ENCODE data around the gene CEBPG.

Gene CEBPG

DNA sequence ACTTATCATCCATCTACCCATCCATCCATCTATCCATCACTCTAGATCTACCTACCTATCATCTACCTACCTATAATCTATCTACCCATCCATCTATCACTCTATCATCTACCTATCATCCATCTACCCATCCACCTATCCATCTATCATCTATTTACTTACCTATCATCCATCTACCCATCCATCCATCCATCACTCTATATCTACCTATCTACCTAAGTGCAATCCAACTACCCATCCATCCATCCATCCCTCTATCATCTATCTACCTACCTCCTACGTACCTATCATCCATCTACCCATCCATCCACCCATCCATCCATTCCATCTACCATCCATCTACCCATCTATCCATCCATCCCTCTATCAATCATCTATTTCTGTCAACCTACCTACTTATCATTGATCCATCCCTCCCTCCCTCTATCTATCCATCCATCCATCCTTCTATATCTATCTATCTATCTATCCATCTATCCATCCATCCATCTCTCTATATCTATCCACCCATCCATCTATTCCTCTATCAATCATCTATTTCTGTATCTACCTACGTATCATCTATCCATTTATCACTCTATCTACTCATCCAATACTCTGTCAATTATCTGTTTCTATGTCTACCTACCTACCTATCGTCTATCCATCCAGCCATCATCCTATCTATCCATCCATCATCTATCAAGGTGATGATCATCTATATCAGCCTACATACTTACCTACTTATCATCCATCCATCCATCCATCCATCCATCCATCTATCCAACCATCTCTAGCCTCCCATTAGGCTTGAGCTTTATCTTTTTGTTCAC, 49.1 kb downstream of the CEBPG start:
- DNase-seq, result no peak

DNA sequence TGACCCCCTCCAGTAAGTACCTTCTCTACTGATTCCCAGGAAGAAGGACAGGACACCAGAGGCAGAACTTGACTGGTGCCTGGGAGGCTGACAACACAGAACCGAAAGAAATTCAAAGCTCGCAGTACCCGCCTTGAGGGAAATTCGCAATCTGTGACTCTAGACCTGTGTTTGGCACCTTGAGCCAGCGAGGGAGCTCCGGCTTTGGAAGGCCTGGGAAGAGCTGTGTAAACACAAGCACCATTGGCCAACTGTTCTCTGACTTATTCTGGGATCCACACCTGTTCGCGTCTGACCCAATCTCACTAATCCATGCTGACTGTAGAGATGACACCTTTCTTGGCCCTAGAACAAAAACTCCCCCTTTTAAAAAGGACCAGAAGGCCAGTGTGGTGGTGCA, 50.7 kb downstream of the CEBPG start:
- no peak for DNase-seq

DNA sequence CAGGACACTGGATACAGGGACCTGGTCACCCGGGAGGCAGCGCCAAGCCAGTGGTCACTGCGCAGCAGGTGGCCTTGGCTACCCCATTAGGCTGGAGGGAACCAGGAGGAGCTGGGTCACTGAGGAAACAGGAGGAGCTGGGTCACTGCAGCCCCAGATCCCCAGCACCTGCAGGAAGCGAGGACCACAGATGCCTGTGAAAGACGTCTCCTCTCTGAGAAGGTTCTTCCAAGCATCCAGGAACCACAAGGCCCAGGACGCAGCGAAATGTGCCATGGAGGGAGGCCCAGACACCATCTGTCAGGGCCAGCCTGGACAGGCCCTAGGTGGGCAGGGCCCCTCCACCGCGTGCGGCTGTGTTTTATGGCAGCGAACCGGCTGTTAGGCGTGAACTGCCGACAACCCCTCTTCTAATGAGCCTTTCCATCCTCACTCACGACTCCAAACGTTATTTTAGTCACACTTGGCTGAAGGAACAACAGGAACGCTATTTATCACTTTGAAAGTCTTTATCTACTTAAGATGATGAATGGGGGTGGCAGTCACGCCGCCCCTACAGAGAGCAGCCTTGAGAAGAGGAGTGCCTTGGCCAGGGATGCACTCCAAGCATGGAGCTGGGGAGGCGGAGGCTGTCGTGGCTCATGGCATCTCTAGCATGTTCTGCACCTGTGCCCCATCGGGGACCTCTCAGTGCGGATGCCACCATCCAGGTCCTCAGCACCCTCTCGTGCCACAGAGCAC, 53.3 kb downstream of the CEBPG start:
- DNase-seq, result no peak

DNA sequence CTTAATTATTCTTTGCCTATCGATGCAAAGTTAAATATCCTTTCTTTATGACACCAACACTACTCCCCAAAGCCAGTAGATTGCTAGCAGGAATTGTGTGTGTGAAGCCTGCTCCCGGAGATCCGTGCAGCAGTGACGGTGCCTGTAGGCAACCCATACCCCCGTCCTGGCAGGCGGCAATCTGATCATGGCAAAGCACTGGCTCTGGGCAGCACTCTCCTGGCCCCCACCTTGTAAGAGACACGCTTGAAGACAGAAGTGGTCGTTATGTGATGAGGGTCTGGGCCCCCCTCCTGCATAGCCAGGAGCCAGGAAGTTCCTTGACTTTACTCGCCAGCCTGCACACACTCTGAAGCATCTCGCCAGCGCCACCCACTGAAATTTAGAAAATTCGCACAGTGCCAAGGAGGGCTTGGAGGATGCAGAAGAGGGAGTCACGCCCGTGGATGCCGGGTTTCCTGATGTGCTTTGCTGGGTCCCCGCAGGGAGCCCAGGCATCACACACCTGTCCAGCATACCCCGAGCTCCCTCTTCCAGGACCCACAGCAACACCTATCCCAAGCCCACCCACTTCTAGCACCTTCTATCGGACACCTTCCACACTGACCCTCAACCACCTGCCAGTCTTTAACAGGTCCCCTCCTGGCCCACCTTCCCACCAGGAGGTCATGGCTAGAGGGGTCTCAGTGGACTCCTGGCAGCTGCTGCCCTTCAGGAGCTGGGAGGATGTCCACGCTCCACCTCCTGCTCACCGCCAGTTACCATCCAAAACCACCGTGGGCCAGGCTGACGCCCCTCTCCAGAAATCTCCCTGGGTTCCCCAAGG, 54.5 kb downstream of the CEBPG start:
- DNase-seq, result no peak

DNA sequence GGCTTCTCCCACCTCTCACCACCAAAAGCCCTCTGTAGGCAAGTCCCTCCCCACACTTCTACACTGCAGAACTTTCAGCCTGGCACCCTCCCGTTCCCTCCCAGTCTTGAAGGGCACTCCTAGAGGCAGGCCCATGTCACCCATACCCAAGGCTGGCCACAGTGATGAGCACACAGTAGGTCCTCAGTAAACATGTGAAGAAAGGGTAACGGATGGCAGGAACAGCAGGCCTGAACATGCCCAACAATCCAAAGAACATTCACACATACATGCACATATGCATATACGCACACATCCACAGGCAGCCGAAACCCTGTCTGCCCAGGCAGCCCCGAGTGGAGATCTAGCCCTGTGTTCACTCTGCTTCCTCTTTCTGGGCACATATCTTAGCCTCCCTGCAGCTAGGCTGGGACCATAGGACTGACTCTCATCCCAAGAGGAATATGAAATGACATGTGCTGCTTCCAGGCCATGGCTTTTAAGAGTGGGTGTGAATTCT, 55.2 kb downstream of the CEBPG start:
- no peak for DNase-seq

DNA sequence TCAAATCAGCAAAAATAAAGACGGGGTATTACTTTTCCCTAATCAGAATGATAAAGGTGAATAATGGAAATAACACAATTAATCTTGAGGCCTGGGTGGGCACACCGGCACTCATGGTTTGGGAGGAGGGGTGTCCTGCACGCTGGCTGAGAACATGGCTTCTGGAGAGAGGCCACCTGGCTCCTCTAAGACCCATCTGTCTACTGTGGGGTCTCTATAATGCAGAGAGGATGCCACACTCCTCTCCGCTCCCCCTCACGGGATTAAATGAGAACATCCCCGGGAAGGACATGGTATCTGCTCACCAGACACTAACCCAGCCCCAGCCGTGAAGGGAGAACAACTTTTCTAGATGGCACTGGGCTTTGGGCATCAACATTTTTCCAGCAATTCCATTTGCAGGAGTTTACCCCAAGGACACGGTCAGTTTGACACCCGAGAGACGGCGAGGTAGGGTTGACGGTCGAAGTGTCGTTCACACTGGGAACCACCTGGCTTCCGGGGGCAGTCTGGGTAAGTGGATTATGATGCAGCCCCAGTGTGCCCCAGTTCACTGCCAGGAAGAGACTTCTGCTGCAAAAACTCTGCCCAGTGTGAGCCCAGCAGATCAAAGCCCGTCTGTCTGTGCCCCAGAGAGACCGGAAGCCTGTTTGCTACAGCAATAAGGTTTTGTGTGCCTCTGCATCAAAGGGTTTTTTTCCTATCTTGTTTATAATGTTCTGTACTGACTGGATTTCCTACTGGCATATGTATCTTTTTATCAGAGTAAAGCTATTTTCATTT, 56.6 kb downstream of the CEBPG start:
- no peak for DNase-seq

DNA sequence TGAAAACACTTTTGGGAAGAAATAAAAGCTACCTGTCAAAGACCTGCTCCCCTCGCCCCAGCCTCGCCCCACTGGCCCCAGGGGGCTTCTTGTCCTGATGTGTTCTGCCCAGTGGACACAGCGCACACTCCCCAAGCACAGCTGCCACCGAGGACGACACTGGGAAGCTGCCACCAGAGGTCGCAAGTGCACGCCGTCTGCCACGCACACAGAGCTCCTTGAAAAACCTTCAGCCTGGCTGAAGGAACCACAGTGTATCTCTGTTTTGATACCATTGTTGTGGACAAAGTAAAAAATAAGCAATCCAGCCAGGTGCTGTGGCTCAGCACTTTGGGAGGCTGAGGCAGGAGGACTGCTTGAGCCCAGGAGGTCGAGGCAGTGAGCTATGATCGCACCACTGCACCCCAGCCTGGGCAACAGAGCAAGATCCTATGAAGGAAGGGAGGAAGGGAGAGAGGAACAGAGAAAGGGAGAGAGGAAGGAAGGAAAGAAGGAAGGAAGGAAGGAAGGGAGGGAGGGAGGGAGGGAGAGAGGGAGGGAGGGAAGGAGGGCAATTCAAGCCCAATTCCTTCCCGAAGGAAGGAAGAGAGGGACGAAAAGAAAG, 57.3 kb downstream of the CEBPG start:
- peak; percentile 71 to 77 for DNase-seq

DNA sequence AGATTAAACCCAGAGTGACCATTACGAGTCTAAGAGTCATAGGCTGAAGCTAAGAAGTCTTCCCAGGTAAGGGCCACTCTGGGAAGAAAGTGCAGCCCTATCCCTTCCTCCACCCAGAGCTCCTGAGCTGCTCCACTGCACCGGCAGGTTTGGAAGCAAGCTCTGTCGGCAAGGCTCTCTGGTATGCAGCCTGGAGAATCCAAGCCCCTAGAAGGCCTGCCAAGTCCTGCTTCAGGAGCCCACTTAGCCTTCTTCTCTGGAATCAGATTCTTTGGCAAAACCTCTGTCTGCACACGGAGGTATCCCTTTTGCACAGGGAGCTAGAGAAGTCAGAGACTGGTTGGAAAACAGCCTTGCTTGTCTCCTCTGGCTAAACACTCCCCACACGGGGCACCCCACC, 58.5 kb downstream of the CEBPG start:
- no peak for DNase-seq
